SK-N-MC (cell line): ENCODE measurements around the gene IL17C.

ENCODE experiments used
- DNase-seq: peaks from one replicate; pipeline ENCODE4 v3.0.0-alpha.2; 2011; ENCODE audit warnings: low read depth, low spot score
- H3K27ac ChIP-seq: fragments of 200-600 bp; sonication (generic); 2 replicates; pipeline ENCODE4 v1.5.1; 2016; ENCODE audit warnings: mixed run types
- H3K36me3 ChIP-seq: fragments of 200-600 bp; sonication (generic); 2 replicates; pipeline ENCODE4 v1.6.1; 2017; ENCODE audit warnings: antibody characterized with exemption, low read length, mixed read lengths; ENCODE audit not compliant: insufficient read depth
- H3K4me3 ChIP-seq: fragments of 200-600 bp; sonication (generic); 2 replicates; pipeline ENCODE4 v1.5.1; 2016
- H3K9ac ChIP-seq: fragments of 200-600 bp; sonication (generic); 2 replicates; pipeline ENCODE4 v1.8.0; 2017; ENCODE audit warnings: mixed run types, mixed read lengths; ENCODE audit not compliant: insufficient read length
- H3K9me3 ChIP-seq: fragments of 200-600 bp; sonication (generic); 2 replicates; pipeline ENCODE4 v1.6.1; 2017; ENCODE audit warnings: low read depth, mild to moderate bottlenecking, antibody characterized with exemption, low read length, moderate library complexity, mixed read lengths
- EZH2 ChIP-seq: fragments of 200-600 bp; sonication (generic); IDR thresholded peaks from one replicate; pipeline ENCODE4 v1.6.1; 2017; ENCODE audit warnings: antibody characterized with exemption
- FOXP2 ChIP-seq: optimal IDR thresholded peaks from 2 replicates; pipeline ENCODE3; 2011; ENCODE audit warnings: mild to moderate bottlenecking, moderate library complexity; ENCODE audit not compliant: insufficient read depth; ENCODE audit errors: extremely low read length, control extremely low read depth
- POLR2AphosphoS5 ChIP-seq: IDR thresholded peaks from 2 replicates; pipeline ENCODE4 v1.6.1; 2012; ENCODE audit warnings: mild to moderate bottlenecking, low read depth, low read length, borderline replicate concordance

The IL17C gene

DNA sequence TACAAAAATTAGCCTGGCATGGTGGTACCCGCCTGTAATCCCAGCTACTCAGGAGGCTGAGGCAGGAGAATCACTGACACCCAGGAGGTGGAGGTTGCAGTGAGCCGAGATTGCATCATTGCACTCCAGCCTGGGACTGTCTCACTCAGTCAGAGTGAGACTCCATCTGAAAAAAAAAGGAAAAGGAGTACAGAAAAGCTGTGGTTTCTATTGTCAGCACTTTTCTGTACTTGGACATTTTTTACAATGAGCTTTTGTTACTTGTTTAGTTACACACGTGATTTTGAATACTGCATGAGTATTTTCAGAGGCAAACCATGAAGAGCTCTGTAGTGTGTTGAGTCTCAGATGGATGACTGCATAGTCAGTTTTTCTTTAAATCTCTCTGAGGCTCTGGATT is 41.9 kb upstream of the IL17C start:
- no peak overlapping the region for H3K27ac ChIP-seq
- peaks cover 12% of the 10 kb centered on the region; the same call in 1 of the 2 replicates for H3K36me3 ChIP-seq
- H3K4me3 ChIP-seq = no peak overlapping the region
- no peaks in the 10 kb centered on the region for H3K9me3 ChIP-seq
- TF ChIP-seq FOXP2 (no peak), EZH2 (no peak), POLR2AphosphoS5 (no peak)
- no peak overlapping the region for H3K9ac ChIP-seq
- DNase-seq = no peak

DNA sequence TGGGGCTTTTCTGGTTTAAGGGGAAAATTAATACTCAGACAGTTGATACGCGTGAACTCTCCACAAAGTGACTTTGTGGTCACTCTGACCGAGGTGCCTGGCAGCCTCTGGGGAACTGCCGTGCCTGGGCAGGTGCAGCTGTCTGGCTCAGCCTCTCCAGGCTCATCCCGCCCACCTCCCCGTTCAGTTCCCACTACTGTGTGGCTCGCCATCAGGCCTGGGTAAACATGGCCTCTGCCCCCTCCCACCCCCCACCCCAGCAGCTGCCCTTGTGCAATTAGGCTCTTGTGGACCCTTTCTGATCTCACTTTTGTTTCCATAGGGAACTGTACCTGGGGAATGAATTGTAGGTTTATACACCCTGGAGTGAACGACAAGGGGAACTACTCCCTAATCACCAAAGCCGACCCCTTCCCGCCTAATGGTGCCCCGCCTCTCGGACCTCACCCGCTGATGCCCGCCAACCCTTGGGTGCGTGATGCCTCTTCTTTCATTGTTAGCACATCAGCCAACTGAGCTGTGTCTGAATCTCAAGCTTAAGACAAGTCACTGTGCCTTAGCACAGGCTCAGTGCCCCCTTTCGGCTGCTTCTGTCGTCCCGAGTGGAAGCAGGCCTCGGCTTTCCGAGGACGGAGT is 40.4 kb upstream of the IL17C start:
- Histone ChIP-seq H3K4me3 (no peak overlapping the region), H3K9me3 (no peaks in the 10 kb centered on the region), H3K9ac (no peak overlapping the region), H3K36me3 (peaks cover 12% of the 10 kb centered on the region; the same call in 1 of the 2 replicates), H3K27ac (no peak overlapping the region)
- DNase-seq = no peak
- TF ChIP-seq POLR2AphosphoS5 (no peak), FOXP2 (no peak), EZH2 (no peak)

DNA sequence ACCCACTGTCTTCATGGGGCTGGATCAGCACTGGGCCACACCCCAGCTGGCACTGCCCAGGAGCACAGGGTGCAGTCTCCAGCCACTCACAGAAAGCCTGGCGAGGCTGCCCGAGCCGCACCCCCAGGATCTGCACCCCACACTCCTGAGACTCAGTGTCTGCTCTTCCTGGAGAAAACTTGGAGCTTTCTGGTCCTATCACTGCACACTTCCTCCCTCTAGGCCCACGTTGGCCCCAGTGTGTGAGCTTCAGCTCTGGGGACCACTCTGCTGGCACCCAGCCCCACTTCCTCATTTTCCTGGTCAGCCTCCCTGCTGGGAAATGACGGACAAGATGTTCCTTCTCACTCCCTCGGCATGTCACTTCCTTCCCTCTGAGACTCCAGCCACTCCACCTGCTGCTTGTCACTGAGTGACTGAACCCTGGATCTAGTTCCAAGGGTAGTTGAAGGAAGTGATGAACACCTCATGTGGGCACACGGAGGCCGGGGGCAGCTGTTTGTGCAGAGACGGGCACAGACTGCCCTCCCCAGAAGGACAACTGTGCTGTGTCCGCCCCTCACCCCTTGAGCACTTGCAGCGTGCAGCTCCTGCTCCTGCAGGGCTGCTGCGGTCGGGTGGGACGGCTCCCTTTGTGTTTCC is 39.2 kb upstream of the IL17C start:
- no peak overlapping the region for H3K4me3 ChIP-seq
- H3K36me3 ChIP-seq = peaks cover 12% of the 10 kb centered on the region; the same call in 1 of the 2 replicates
- no peak overlapping the region for H3K9ac ChIP-seq
- H3K27ac ChIP-seq = no peak overlapping the region
- no peak for TF ChIP-seq FOXP2
- no peak for TF ChIP-seq EZH2
- no peak for TF ChIP-seq POLR2AphosphoS5
- no peak for DNase-seq
- H3K9me3 ChIP-seq = no peaks in the 10 kb centered on the region

DNA sequence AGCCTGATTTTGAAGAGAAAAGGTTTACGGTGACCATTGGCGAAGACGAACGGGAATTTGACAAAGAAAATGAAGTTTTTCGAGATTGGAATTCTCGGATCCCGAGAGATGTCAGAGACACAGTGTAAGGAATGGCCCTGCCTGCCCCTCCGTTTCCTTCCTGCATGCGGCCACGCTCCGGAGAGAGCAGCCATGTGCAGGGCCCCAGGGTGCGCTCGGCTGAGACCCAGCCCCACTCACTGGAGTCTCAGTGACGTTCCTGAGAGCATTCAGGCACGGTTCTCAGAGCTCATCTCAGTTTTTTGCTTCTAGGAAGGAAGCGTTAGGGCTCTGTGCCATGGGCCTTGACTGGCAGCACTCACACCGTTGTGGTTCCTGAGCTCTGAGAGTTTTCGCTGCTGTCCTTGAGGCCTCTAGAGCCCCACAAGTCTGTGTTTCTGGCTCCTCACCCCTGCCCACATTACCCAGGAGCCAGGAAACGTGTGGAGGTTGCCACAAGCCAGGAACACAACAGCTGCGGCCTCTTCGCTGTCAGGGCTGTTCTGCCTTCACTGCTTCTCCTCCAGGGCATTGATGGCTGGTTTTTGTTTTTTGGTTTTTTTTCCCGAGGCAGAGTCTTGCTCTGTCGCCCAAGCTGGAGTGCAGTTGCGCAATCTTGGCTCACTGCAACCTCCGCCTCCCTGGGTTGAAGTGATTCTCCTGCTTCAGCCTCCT is 38.4 kb upstream of the IL17C start:
- Histone ChIP-seq H3K4me3 (no peak overlapping the region), H3K27ac (no peak overlapping the region), H3K36me3 (peaks cover 12% of the 10 kb centered on the region; the same call in 1 of the 2 replicates), H3K9ac (no peak overlapping the region), H3K9me3 (no peaks in the 10 kb centered on the region)
- DNase-seq = no peak
- TF ChIP-seq EZH2 (no peak), POLR2AphosphoS5 (no peak)

DNA sequence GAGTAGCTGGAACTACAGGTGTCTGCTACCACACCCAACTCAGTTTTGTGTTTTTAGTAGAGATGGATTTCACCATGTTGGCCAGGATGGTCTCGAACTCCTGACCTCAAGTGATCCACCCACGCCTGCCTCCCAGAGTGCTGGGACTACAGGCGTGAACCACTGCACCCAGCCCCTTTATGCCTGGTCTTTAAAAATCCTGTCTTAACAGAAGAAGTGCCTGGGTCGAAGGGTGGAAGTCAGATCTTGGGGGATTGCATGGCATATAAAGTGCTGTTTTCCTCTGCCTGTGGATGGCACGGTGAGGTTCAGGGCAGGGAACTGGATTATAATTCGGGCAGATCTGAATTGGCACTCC is 37.9 kb upstream of the IL17C start:
- TF ChIP-seq FOXP2 = no peak
- no peak for TF ChIP-seq EZH2
- no peak for TF ChIP-seq POLR2AphosphoS5
- H3K27ac ChIP-seq = no peak overlapping the region
- DNase-seq = no peak

DNA sequence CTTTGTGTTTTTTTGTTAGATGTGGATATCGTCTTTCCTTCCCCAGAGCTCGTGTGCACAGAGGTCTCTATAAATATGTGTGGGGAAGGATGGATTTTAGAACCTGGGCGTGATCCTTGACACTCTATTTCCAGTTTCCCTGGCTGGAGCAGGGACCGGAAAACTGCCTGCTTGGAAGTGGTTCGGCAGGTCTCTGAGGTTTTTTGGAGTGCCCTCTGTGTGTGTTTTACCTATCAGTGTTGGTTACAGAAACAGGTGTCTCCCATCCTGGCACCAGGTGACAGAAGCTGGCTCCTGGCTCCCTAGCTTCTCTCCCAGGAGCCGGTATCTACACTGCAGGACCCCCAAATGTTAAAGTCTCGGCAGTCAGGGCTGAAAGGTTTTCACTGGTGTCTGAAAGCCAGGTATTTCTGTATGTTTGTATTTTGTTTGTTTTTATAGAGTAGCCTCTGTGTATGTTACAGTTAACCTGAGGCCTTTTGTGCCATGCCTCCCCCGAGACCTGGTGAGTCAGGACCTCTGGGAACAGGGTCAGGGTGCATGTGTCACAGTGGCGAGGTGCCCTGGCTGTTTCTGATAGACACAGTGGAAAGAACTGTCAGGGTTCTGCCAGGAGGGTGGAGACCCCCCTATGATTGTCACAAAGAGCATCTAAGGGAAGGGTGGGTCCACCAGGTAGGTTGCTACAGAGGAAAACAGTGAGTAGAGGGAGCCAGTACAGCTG is 36.9 kb upstream of the IL17C start:
- no peak for DNase-seq
- Histone ChIP-seq H3K9ac (no peak overlapping the region), H3K4me3 (no peak overlapping the region), H3K9me3 (no peaks in the 10 kb centered on the region), H3K36me3 (peaks cover 12% of the 10 kb centered on the region; the same call in 1 of the 2 replicates), H3K27ac (no peak overlapping the region)
- TF ChIP-seq FOXP2 = no peak

More for the DNA sequence above, 37.9 kb upstream of the IL17C start:
- H3K9ac ChIP-seq = no peak overlapping the region
- H3K36me3 ChIP-seq = peaks cover 12% of the 10 kb centered on the region; the same call in 1 of the 2 replicates
- H3K4me3 ChIP-seq = no peak overlapping the region
- no peaks in the 10 kb centered on the region for H3K9me3 ChIP-seq

DNA sequence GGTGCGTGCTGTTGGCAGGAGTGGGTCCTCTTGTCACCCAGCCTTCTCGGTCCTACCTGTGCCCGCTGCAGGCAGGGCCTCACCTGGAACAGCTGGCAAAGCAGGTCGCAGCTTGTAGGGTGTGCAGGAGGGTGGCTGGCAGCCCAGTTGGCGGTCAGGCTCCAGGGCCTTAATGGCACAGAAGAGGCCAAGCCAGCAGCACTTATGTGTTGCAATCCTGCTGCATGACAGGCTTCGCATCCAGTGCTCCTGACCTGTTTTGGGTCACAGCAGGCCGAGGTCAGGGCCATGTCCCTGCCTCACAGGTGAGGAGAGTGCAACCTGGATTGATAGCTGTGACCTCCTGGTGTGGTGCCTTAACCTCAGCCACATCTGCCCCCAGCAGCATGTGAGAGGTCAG is 36.3 kb upstream of the IL17C start:
- peaks cover 12% of the 10 kb centered on the region; the same call in 1 of the 2 replicates for H3K36me3 ChIP-seq
- TF ChIP-seq EZH2 (no peak), POLR2AphosphoS5 (no peak), FOXP2 (no peak)
- H3K9me3 ChIP-seq = no peaks in the 10 kb centered on the region
- H3K27ac ChIP-seq = no peak overlapping the region
- DNase-seq = no peak
- H3K4me3 ChIP-seq = no peak overlapping the region
- H3K9ac ChIP-seq = no peak overlapping the region
